Measurements from ENCODE around the gene LCORL.
"Not testable (repeated sequence)": the region's sequence is repeated elsewhere in the genome, so short reads cannot be mapped to it uniquely, and the experiment has no call there.

LCORL gene

GRCh38 chr4:18021720-18022571, at the start of gene LCORL:
LCORL (minus strand) TSS chr4:18021755; CDS start chr4:18021751, 4 bp downstream.
- peak; percentile 92 for DNase-seq

- no peak for DNase-seq
Observed at GRCh38 chr4:18069810-18070209, 48.3 kb upstream of the LCORL start.

- no peak for DNase-seq
Observed at GRCh38 chr4:18067031-18067430, 45.5 kb upstream of the LCORL start.

- DNase-seq: no peak
Observed at GRCh38 chr4:18063079-18063478, 41.5 kb upstream of the LCORL start.

GRCh38 chr4:18057821-18058533, 36.4 kb upstream of the LCORL start:
- DNase-seq: no peak

GRCh38 chr4:18056030-18056429, 34.5 kb upstream of the LCORL start:
- no peak for DNase-seq

GRCh38 chr4:18052158-18052557, 30.6 kb upstream of the LCORL start:
- no peak for DNase-seq

- DNase-seq: no peak
Observed at GRCh38 chr4:18051281-18051680, 29.7 kb upstream of the LCORL start.

- DNase-seq: no peak
Observed at GRCh38 chr4:18050448-18050847, 28.9 kb upstream of the LCORL start.

- no peak for DNase-seq
Observed at GRCh38 chr4:18049446-18049845, 27.9 kb upstream of the LCORL start.

GRCh38 chr4:18042754-18043153, 21.2 kb upstream of the LCORL start:
- DNase-seq: no peak

GRCh38 chr4:18042012-18042411, 20.5 kb upstream of the LCORL start:
- DNase-seq: no peak

- no peak for DNase-seq
Observed at GRCh38 chr4:18041114-18041513, 19.6 kb upstream of the LCORL start.

- DNase-seq: no peak
Observed at GRCh38 chr4:18039113-18039512, 17.6 kb upstream of the LCORL start.

GRCh38 chr4:18036369-18036768, 14.8 kb upstream of the LCORL start:
- DNase-seq: not testable (repeated sequence)

GRCh38 chr4:18034099-18034498, 12.5 kb upstream of the LCORL start:
- DNase-seq: no peak

- no peak for DNase-seq
Observed at GRCh38 chr4:18033111-18034085, 11.8 kb upstream of the LCORL start.

- no peak for DNase-seq
Observed at GRCh38 chr4:18025288-18025687, 3.7 kb upstream of the LCORL start.

GRCh38 chr4:18022572-18023050, 1.1 kb upstream of the LCORL start:
- no peak for DNase-seq

GRCh38 chr4:18021470-18021719, 160 bp downstream of the LCORL start:
- DNase-seq: no peak

GRCh38 chr4:18020671-18021469, 685 bp downstream of the LCORL start:
- peak; percentile 40 for DNase-seq

GRCh38 chr4:18020145-18020670, 1.3 kb downstream of the LCORL start:
- DNase-seq: no peak

Data from NCI-H1694 (cell line).